Mesendoderm (in vitro differentiated cells): ENCODE data around the gene NLGN4Y.

Experiments used
- DNase-seq: peaks from one replicate; pipeline ENCODE4 v3.0.0; 2013
- H2AK5ac ChIP-seq: 2 replicates; pipeline ENCODE4 v1.6.1; 2013; ENCODE audit warnings: low read length, inconsistent platforms
- H2BK120ac ChIP-seq: 2 replicates; pipeline ENCODE4 v1.6.1; 2013; ENCODE audit warnings: low read depth, mild to moderate bottlenecking, low read length, moderate library complexity, mixed read lengths
- H2BK15ac ChIP-seq: replicated peaks from 2 replicates; pipeline ENCODE4 v1.6.1; 2013; ENCODE audit warnings: low read depth, mild to moderate bottlenecking, moderate library complexity
- H2BK5ac ChIP-seq: 2 replicates; pipeline ENCODE4 v1.6.1; 2013; ENCODE audit warnings: low read length, inconsistent platforms
- H3K18ac ChIP-seq: 2 replicates; pipeline ENCODE4 v1.6.1; 2013; ENCODE audit warnings: mild to moderate bottlenecking, low read length, mixed read lengths
- H3K23ac ChIP-seq: one replicate; pipeline ENCODE4 v1.6.1; 2013; ENCODE audit warnings: low read length
- H3K27ac ChIP-seq: 2 replicates; pipeline ENCODE4 v1.5.1; 2013; ENCODE audit warnings: low read depth, mild to moderate bottlenecking, inconsistent platforms, low read length, moderate library complexity
- H3K27me3 ChIP-seq: 2 replicates; pipeline ENCODE4 v1.6.1; 2013; ENCODE audit warnings: low read length, control low read depth, mild to moderate bottlenecking, inconsistent platforms; ENCODE audit not compliant: insufficient read depth, poor library complexity
- H3K36me3 ChIP-seq: 2 replicates; pipeline ENCODE4 v1.6.1; 2013; ENCODE audit warnings: low read length, inconsistent platforms; ENCODE audit not compliant: control insufficient read depth, insufficient read depth
- H3K4ac ChIP-seq: one replicate; pipeline ENCODE4 v1.6.1; 2013; ENCODE audit warnings: low read depth, mild to moderate bottlenecking, low read length, moderate library complexity
- H3K4me1 ChIP-seq: 2 replicates; pipeline ENCODE4 v1.6.1; 2013; ENCODE audit warnings: low read depth, low read length, inconsistent platforms; ENCODE audit not compliant: control insufficient read depth
- H3K4me2 ChIP-seq: 2 replicates; pipeline ENCODE4 v1.6.1; 2013; ENCODE audit warnings: low read length
- H3K4me3 ChIP-seq: 2 replicates; pipeline ENCODE4 v1.5.1; 2013; ENCODE audit warnings: mild to moderate bottlenecking, low read length
- H3K56ac ChIP-seq: one replicate; pipeline ENCODE4 v1.6.1; 2013; ENCODE audit warnings: low read length
- H3K79me1 ChIP-seq: 2 replicates; pipeline ENCODE4 v1.6.1; 2013; ENCODE audit warnings: low read length, inconsistent platforms
- H3K79me2 ChIP-seq: 2 replicates; pipeline ENCODE4 v1.6.1; 2013; ENCODE audit warnings: mild to moderate bottlenecking, low read length; ENCODE audit not compliant: control insufficient read depth, insufficient read depth
- H3K9ac ChIP-seq: 2 replicates; pipeline ENCODE4 v1.6.1; 2013; ENCODE audit warnings: low read length, inconsistent platforms
- H4K5ac ChIP-seq: one replicate; pipeline ENCODE4 v1.6.1; 2013; ENCODE audit warnings: low read length
- H4K8ac ChIP-seq: one replicate; pipeline ENCODE4 v1.6.1; 2013; ENCODE audit warnings: low read depth, mild to moderate bottlenecking, control low read depth, low read length, moderate library complexity
- WGBS: extraction: QIAGEN DNeasy Blood & Tissue Kit; methylation state at CpG from one replicate; pipeline ENCODE4 v1.1.7; 2013; ENCODE audit warnings: low lambda C conversion rate, missing lambda C conversion rate; ENCODE audit not compliant: insufficient coverage; ENCODE audit errors: extremely low coverage; 5-methylcytosine and 5-hydroxymethylcytosine counted together

The NLGN4Y gene

DNA sequence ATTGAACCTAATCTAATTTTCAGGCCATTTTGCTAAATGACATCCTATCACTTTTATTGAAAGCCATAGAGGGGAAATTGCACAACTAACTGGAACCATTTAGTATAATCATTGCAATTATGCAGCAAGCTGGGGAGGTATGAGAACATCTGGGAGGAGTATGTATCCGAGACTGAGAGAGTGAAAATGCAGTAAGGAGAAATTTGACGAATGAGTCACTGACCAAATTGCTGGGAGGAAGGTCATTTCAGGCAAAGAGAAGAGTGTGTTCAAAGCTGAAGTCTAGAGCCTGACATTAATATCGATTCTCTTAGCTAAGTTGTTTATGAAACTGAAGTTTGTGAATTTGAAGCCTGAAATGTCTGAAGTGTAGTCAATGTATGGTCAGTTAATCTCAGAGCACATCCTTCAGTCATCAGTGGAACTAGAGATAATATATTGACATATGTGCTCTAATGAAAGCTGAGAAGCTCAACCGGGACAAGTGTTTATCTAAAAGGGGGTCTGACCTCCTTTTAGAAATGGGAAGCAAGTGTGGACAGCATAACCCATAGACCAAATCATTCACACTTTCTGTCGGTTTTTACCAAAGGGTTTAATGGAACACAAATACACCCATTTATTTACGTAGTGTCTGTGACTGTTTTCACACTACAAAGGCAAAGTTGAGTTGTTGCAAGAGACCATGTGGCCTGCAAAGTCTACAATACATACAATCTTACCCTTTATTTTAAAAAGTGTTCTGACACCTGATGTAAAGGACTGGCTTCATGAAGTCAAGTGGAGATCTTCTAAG lies 120.0 kb downstream of the NLGN4Y start:
- Histone ChIP-seq H3K4me2 (no peak overlapping the region), H4K5ac (no peak overlapping the region), H3K4me3 (no peak overlapping the region), H2BK15ac (no peak overlapping the region), H3K4ac (no peak overlapping the region), H4K8ac (no peak overlapping the region), H3K27ac (no peak overlapping the region), H2BK120ac (no peak overlapping the region), H3K9ac (no peak overlapping the region), H3K56ac (no peak overlapping the region), H2AK5ac (no peak overlapping the region), H3K18ac (no peak overlapping the region), H3K79me2 (peaks cover 6% of the 10 kb centered on the region), H3K4me1 (no peaks in the 10 kb centered on the region), H2BK5ac (no peak overlapping the region), H3K36me3 (no peaks in the 10 kb centered on the region), H3K79me1 (peaks cover 3% of the 10 kb centered on the region), H3K23ac (no peak overlapping the region), H3K27me3 (no peaks in the 10 kb centered on the region)
- WGBS = no CpG with 5 or more reads among the region's 6 CpGs
- DNase-seq = no peak

DNA sequence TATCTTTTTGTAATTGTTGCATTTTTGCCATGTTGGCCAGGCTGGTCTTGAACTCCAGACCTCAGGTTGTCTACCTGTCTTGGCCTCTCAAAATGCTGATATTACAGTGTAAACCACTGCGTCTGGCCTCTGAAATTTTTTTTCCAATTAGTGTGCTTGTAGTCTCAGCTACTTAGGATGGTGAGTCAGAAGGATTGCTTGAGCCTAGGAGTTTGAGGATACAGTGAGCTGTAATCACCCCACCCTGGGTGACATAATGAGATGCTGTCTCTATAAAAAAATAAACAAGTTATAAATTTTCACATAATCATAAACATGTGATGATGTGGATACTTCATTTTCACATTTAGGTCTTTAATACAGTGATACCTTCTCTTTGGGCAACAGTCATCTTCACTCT lies 154.9 kb downstream of the NLGN4Y start:
- Histone ChIP-seq H3K23ac (no peak overlapping the region), H2AK5ac (no peak overlapping the region), H4K5ac (no peak overlapping the region), H3K56ac (no peak overlapping the region), H3K18ac (no peak overlapping the region), H4K8ac (no peak overlapping the region), H3K79me2 (no peaks in the 10 kb centered on the region), H3K4me2 (no peak overlapping the region), H3K4me1 (no peaks in the 10 kb centered on the region), H3K36me3 (no peaks in the 10 kb centered on the region), H2BK15ac (no peak overlapping the region), H3K27ac (no peak overlapping the region), H2BK5ac (no peak overlapping the region), H2BK120ac (no peak overlapping the region), H3K79me1 (no peaks in the 10 kb centered on the region), H3K9ac (no peak overlapping the region), H3K27me3 (no peaks in the 10 kb centered on the region), H3K4me3 (no peak overlapping the region), H3K4ac (no peak overlapping the region)
- no peak for DNase-seq
- no CpG with 5 or more reads among the region's 1 CpG for WGBS

DNA sequence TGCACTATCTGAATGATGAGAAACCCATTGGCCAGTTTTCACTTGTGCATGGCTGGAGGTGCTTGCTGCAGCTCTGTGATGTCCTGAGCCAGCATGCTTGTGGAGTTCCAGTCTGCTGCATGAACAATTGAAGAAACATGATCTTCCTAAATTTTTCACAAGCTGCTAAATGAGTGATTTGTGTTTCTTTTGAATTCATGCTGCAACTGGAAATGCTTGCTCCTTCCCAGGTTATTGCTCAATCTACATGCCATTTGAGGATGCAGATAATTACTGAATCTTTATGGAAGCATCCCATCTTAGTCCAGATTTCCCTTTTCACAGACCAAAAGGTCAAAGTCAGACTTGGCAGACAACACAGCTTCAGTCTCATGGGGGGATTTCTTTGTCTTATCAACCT lies 170.2 kb downstream of the NLGN4Y start:
- H3K23ac ChIP-seq = no peak overlapping the region
- no peak overlapping the region for H3K4me3 ChIP-seq
- H3K4me2 ChIP-seq = no peak overlapping the region
- peaks cover 4% of the 10 kb centered on the region for H3K79me2 ChIP-seq
- H3K27me3 ChIP-seq = no peaks in the 10 kb centered on the region
- H3K9ac ChIP-seq = no peak overlapping the region
- no peak for DNase-seq
- H3K27ac ChIP-seq = no peak overlapping the region
- no peak overlapping the region for H2BK15ac ChIP-seq
- no peak overlapping the region for H3K4ac ChIP-seq
- H3K56ac ChIP-seq = no peak overlapping the region
- H3K79me1 ChIP-seq = no peaks in the 10 kb centered on the region
- H4K5ac ChIP-seq = no peak overlapping the region
- no peak overlapping the region for H4K8ac ChIP-seq
- no peak overlapping the region for H2BK120ac ChIP-seq
- H2AK5ac ChIP-seq = no peak overlapping the region
- no peak overlapping the region for H2BK5ac ChIP-seq
- no peak overlapping the region for H3K18ac ChIP-seq
- no peaks in the 10 kb centered on the region for H3K36me3 ChIP-seq
- H3K4me1 ChIP-seq = no peaks in the 10 kb centered on the region

DNA sequence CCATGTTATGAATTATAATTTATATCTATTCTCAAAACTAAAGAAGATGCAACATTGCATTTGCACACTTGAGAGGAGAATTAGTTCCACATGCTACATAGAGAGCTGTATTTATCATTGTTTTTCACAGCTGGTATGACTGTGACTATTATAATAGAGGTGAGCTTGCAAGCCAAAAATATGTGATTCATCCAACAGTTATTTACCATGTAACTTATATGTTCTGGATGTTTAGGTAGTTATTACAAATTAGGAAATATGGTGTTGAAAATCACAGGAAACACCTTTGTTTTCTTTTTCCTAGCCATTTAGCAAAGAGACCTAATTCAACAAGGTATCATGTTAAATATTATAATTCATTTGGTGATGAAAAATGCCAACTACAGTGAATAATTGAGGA lies 183.8 kb downstream of the NLGN4Y start:
- no peaks in the 10 kb centered on the region for H3K36me3 ChIP-seq
- H2BK120ac ChIP-seq = no peak overlapping the region
- H3K9ac ChIP-seq = no peak overlapping the region
- no peak overlapping the region for H3K27ac ChIP-seq
- H3K18ac ChIP-seq = no peak overlapping the region
- H3K79me2 ChIP-seq = no peaks in the 10 kb centered on the region
- no peak overlapping the region for H2BK15ac ChIP-seq
- no peak overlapping the region for H3K4me2 ChIP-seq
- H3K56ac ChIP-seq = no peak overlapping the region
- H3K4me3 ChIP-seq = no peak overlapping the region
- H2BK5ac ChIP-seq = no peak overlapping the region
- no peak overlapping the region for H3K23ac ChIP-seq
- no peak overlapping the region for H4K8ac ChIP-seq
- no peaks in the 10 kb centered on the region for H3K27me3 ChIP-seq
- DNase-seq = no peak
- no peak overlapping the region for H3K4ac ChIP-seq
- no peaks in the 10 kb centered on the region for H3K4me1 ChIP-seq
- H4K5ac ChIP-seq = no peak overlapping the region
- peaks cover 1% of the 10 kb centered on the region for H3K79me1 ChIP-seq
- H2AK5ac ChIP-seq = no peak overlapping the region

DNA sequence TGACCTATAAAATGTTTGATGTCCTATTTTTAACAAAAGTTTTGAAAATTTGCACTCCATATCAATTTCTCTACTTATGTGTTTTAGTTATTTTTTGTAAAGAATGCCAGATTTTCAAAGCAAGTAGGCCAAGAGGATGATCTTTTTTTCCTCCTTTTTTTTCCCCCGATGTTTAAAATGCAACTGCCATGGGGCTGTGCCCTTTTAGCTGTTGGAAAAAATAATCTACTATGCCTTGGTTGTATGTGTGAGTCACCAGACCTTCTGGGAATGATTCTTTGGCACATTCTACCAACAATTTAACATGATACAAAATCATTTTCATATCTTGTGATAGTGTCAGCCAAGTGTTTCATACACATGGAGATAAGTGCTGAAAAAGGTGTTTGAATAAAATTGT lies 217.3 kb downstream of the NLGN4Y start:
- Histone ChIP-seq H3K23ac (no peak overlapping the region), H3K4me3 (no peak overlapping the region), H4K8ac (no peak overlapping the region), H2AK5ac (no peak overlapping the region), H3K36me3 (no peaks in the 10 kb centered on the region), H3K27ac (no peak overlapping the region), H3K56ac (no peak overlapping the region), H3K27me3 (no peaks in the 10 kb centered on the region), H3K9ac (no peak overlapping the region), H3K4me2 (no peak overlapping the region), H4K5ac (no peak overlapping the region), H3K18ac (no peak overlapping the region), H3K79me2 (no peaks in the 10 kb centered on the region), H2BK120ac (no peak overlapping the region), H3K4me1 (no peaks in the 10 kb centered on the region), H3K79me1 (no peaks in the 10 kb centered on the region), H2BK5ac (no peak overlapping the region), H3K4ac (no peak overlapping the region), H2BK15ac (no peak overlapping the region)
- no CpG with 5 or more reads among the region's 1 CpG for WGBS
- DNase-seq = no peak

DNA sequence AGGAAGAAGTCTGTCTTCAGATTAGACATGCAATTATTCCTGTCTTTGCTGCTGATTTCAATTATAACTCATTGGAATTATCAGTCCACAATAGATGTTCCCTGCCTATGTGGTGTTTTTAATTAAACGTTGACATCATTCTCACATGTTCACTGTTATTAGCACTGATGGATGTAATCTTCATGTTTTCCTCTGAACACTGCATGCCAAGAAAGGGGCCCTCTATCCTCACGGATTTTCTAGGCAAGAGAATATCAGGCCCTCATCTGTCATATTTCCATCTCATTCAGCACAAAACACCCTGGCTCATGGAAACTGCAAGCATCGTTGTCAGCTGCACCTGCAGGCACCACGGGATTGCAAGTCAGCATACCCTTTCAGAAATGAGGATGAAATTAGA lies 224.0 kb downstream of the NLGN4Y start:
- H3K4me1 ChIP-seq = no peaks in the 10 kb centered on the region
- no peak overlapping the region for H3K9ac ChIP-seq
- H2BK15ac ChIP-seq = no peak overlapping the region
- no peak overlapping the region for H4K5ac ChIP-seq
- DNase-seq = no peak
- H3K27me3 ChIP-seq = no peaks in the 10 kb centered on the region
- H3K4me2 ChIP-seq = no peak overlapping the region
- no peak overlapping the region for H3K27ac ChIP-seq
- no peak overlapping the region for H3K23ac ChIP-seq
- WGBS = no CpG with 5 or more reads among the region's 4 CpGs
- no peaks in the 10 kb centered on the region for H3K79me1 ChIP-seq
- no peak overlapping the region for H4K8ac ChIP-seq
- H3K56ac ChIP-seq = no peak overlapping the region
- no peak overlapping the region for H3K4me3 ChIP-seq
- H3K4ac ChIP-seq = no peak overlapping the region
- H2BK5ac ChIP-seq = no peak overlapping the region
- no peak overlapping the region for H3K18ac ChIP-seq
- no peaks in the 10 kb centered on the region for H3K79me2 ChIP-seq
- no peak overlapping the region for H2BK120ac ChIP-seq
- no peaks in the 10 kb centered on the region for H3K36me3 ChIP-seq
- no peak overlapping the region for H2AK5ac ChIP-seq
